ENCODE measurements around the gene TGIF2.
"Not testable (repeated sequence)": the region's sequence is repeated elsewhere in the genome, so short reads cannot be mapped to it uniquely, and the experiment has no call there.

Gene TGIF2

GRCh38 chr20:36547186-36548005 is 26.0 kb upstream of the TGIF2 start:
- no peak for DNase-seq

- no peak for DNase-seq
Measured at GRCh38 chr20:36548006-36548315, 25.4 kb upstream of the TGIF2 start.

- DNase-seq = no peak
Measured at GRCh38 chr20:36548704-36549627, 24.4 kb upstream of the TGIF2 start.

GRCh38 chr20:36549628-36549941 is 23.8 kb upstream of the TGIF2 start:
- DNase-seq = no peak

GRCh38 chr20:36549942-36550789 is 23.2 kb upstream of the TGIF2 start:
- no peak for DNase-seq

- no peak for DNase-seq
Measured at GRCh38 chr20:36550790-36551299, 22.6 kb upstream of the TGIF2 start.

- no peak for DNase-seq
Measured at GRCh38 chr20:36555248-36555647, 18.1 kb upstream of the TGIF2 start.

GRCh38 chr20:36562724-36563123 is 10.7 kb upstream of the TGIF2 start:
- no peak for DNase-seq

GRCh38 chr20:36563374-36563773 is 10.0 kb upstream of the TGIF2 start:
- no peak for DNase-seq

GRCh38 chr20:36564078-36564725 is 9.2 kb upstream of the TGIF2 start:
- not testable (repeated sequence) for DNase-seq

- DNase-seq = not testable (repeated sequence)
Measured at GRCh38 chr20:36564726-36565121, 8.7 kb upstream of the TGIF2 start.

GRCh38 chr20:36565520-36565919 is 7.9 kb upstream of the TGIF2 start:
- no peak for DNase-seq

- no peak for DNase-seq
Measured at GRCh38 chr20:36569847-36570429, 3.5 kb upstream of the TGIF2 start.

GRCh38 chr20:36571564-36572504 is 1.6 kb upstream of the TGIF2 start:
- DNase-seq = no peak

GRCh38 chr20:36572701-36573102 is 695 bp upstream of the TGIF2 start:
- no peak for DNase-seq

- DNase-seq = no peak
Measured at GRCh38 chr20:36573798-36574365, 485 bp downstream of the TGIF2 start.

GRCh38 chr20:36574366-36575135 is 1.2 kb downstream of the TGIF2 start:
- no peak for DNase-seq

GRCh38 chr20:36576081-36576445 is 2.7 kb downstream of the TGIF2 start:
- no peak for DNase-seq

GRCh38 chr20:36578356-36579041 is 5.1 kb downstream of the TGIF2 start:
- DNase-seq = no peak
